Islet of Langerhans (tissue), 1 donor: ENCODE measurements around the gene EGLN2.
"Not testable (repeated sequence)": the region's sequence is repeated elsewhere in the genome, so short reads cannot be mapped to it uniquely, and the experiment has no call there.

ENCODE experiments used
- FAIRE-seq: peaks from one replicate; lab custom pipeline; 2011; peaks lifted over from hg19 to GRCh38; lab: Jason Lieb, UNC

The EGLN2 gene

GRCh38 chr19:40802300-40803169 lies 3.5 kb downstream of the EGLN2 start:
- FAIRE-seq, result no peak

GRCh38 chr19:40803170-40803856 lies 4.3 kb downstream of the EGLN2 start:
- no peak for FAIRE-seq

- no peak for FAIRE-seq
Observed at GRCh38 chr19:40803857-40804782, 5.1 kb downstream of the EGLN2 start.

GRCh38 chr19:40804783-40805242 lies 5.8 kb downstream of the EGLN2 start:
- no peak for FAIRE-seq

- FAIRE-seq, result no peak
Observed at GRCh38 chr19:40805258-40805868, 6.4 kb downstream of the EGLN2 start.

GRCh38 chr19:40806423-40807146 lies 7.6 kb downstream of the EGLN2 start:
- FAIRE-seq, result no peak

GRCh38 chr19:40807147-40808020 lies 8.4 kb downstream of the EGLN2 start:
- FAIRE-seq, result no peak

- no peak for FAIRE-seq
Observed at GRCh38 chr19:40808021-40808325, 9.0 kb downstream of the EGLN2 start.

- no peak for FAIRE-seq
Observed at GRCh38 chr19:40808497-40808896, 9.5 kb downstream of the EGLN2 start.

- no peak for FAIRE-seq
Observed at GRCh38 chr19:40809358-40810086, 10.5 kb downstream of the EGLN2 start.

GRCh38 chr19:40810160-40810559 lies 11.2 kb downstream of the EGLN2 start:
- no peak for FAIRE-seq

- not testable (repeated sequence) for FAIRE-seq
Observed at GRCh38 chr19:40810649-40811408, 11.8 kb downstream of the EGLN2 start.

- no peak for FAIRE-seq
Observed at GRCh38 chr19:40811478-40812341, 12.7 kb downstream of the EGLN2 start.

- FAIRE-seq, result not testable (repeated sequence)
Observed at GRCh38 chr19:40812571-40812970, 13.6 kb downstream of the EGLN2 start.

GRCh38 chr19:40813182-40813581 lies 14.2 kb downstream of the EGLN2 start:
- FAIRE-seq, result no peak

GRCh38 chr19:40815223-40815622 lies 16.2 kb downstream of the EGLN2 start:
- no peak for FAIRE-seq

- FAIRE-seq, result not testable (repeated sequence)
Observed at GRCh38 chr19:40818480-40819399, 19.7 kb downstream of the EGLN2 start.
